ENCODE measurements around the gene MRGPRE. TPM values are rescaled to one million over a fixed set of nuclear protein-coding genes. Genes with fewer than 3 reads are reported as not detected.

Gene MRGPRE
- total and polyA plus RNA-seq, 2 experiments from 2014 or later, result not detected

DNA sequence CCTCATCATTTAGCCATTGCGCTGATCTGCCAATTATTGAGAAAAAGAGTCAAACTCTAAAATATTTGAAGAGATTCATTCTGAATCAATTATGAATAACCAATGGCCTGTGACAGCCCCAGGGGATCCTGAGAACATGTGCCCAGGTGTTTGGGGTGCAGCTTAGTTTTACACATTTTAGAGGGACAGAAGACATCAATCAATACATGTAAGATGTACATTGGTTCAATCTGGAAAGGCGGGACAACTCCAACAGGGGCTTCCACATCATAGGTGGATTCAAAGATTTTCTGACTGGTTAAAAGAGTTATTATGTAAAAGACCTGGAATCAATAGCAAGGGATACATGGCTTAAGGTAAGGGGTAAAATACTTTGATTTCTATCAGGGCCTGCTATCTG lies 4.9 kb upstream of the MRGPRE start:
- DNase-seq, result no peak
- H3K9me3 ChIP-seq (ENCODE audit: low read depth), result no peaks in the 10 kb centered on the region
- 0 out of 2 replicates have a peak, but pooled peaks cover 3% of the 10 kb centered on the region for H3K4me1 ChIP-seq (ENCODE audit: insufficient read depth)
- TF ChIP-seq EZH2phosphoT487 (IDR thresholded peaks at IDR 0.05; ENCODE audit: insufficient read depth, low read depth) (no peak), EZH2 (IDR thresholded peaks at IDR 0.05; ENCODE audit: insufficient read depth, poor library complexity, severe bottlenecking) (no peak)
- no peak overlapping the region for H2AFZ ChIP-seq
- H3K9me2 ChIP-seq (ENCODE audit: insufficient read depth), result no peaks in the 10 kb centered on the region
- no peaks in the 10 kb centered on the region for H4K20me1 ChIP-seq (ENCODE audit: insufficient read depth)
- no peak overlapping the region for H3K9ac ChIP-seq
- H3K4me3 ChIP-seq, result no peak overlapping the region
- no peak overlapping the region for H3K4me2 ChIP-seq (ENCODE audit: unreplicated experiment)
- no peaks in the 10 kb centered on the region for H3K79me2 ChIP-seq (ENCODE audit: insufficient read depth)
- no peak overlapping the region for H3K27ac ChIP-seq
- H3K27me3 ChIP-seq (replicated peaks; ENCODE audit: insufficient read depth), result peaks cover 76% of the 10 kb centered on the region
- in situ Hi-C loops (cut with MboI), result no loop called here
- no peaks in the 10 kb centered on the region for H3F3A ChIP-seq (ENCODE audit: insufficient read depth)
- 68 to 73% methylated on average over 2 of the region's 2 CpGs for WGBS, 2 experiments (ENCODE audit: low coverage in 1 of 2, low lambda C conversion rate in 2 of 2, missing lambda C conversion rate in 2 of 2)
- H3K36me3 ChIP-seq (ENCODE audit: low read depth), result no peaks in the 10 kb centered on the region

DNA sequence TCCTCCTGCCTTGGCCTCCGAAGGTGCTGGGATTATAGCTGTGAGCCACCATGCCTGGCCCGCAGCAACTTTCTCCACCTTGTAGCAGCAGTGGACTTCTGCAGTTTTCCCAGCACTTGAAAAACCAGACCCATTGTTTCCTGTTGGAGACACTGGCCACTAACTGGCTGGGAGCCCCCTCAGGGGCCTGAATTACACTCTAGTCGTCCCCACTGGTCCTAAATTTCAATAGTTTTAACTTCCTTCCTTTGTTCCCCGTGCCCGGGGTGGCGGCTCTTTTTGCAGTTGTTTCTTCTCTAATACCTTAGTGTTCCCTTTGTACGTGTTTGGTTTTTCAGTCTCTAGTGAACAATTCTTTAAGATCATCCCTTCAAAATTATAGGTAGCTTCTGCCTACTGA lies 2.6 kb upstream of the MRGPRE start:
- no peak overlapping the region for H3K4me3 ChIP-seq
- H3F3A ChIP-seq (ENCODE audit: insufficient read depth), result no peaks in the 10 kb centered on the region
- no peak overlapping the region for H3K9ac ChIP-seq
- H3K36me3 ChIP-seq (ENCODE audit: low read depth), result no peaks in the 10 kb centered on the region
- no peak overlapping the region for H3K4me2 ChIP-seq (ENCODE audit: unreplicated experiment)
- TF ChIP-seq EZH2phosphoT487 (IDR thresholded peaks at IDR 0.05; ENCODE audit: insufficient read depth, low read depth), result no peak
- no peak for TF ChIP-seq EZH2 (IDR thresholded peaks at IDR 0.05; ENCODE audit: insufficient read depth, poor library complexity, severe bottlenecking)
- no peaks in the 10 kb centered on the region for H4K20me1 ChIP-seq (ENCODE audit: insufficient read depth)
- DNase-seq, result no peak
- H3K79me2 ChIP-seq (ENCODE audit: insufficient read depth), result no peaks in the 10 kb centered on the region
- H3K27me3 ChIP-seq (replicated peaks; ENCODE audit: insufficient read depth), result peaks cover 67% of the 10 kb centered on the region
- H3K27ac ChIP-seq, result no peak overlapping the region
- 54 to 57% methylated on average over 7 of the region's 7 CpGs for WGBS, 2 experiments (ENCODE audit: low coverage in 1 of 2, low lambda C conversion rate in 2 of 2, missing lambda C conversion rate in 2 of 2)
- H2AFZ ChIP-seq, result no peak overlapping the region
- in situ Hi-C loops (cut with MboI), result no loop called here
- H3K4me1 ChIP-seq (ENCODE audit: insufficient read depth), result 0 out of 2 replicates have a peak, but pooled peaks cover 6% of the 10 kb centered on the region
- no peaks in the 10 kb centered on the region for H3K9me2 ChIP-seq (ENCODE audit: insufficient read depth)
- H3K9me3 ChIP-seq (ENCODE audit: low read depth), result no peaks in the 10 kb centered on the region

DNA sequence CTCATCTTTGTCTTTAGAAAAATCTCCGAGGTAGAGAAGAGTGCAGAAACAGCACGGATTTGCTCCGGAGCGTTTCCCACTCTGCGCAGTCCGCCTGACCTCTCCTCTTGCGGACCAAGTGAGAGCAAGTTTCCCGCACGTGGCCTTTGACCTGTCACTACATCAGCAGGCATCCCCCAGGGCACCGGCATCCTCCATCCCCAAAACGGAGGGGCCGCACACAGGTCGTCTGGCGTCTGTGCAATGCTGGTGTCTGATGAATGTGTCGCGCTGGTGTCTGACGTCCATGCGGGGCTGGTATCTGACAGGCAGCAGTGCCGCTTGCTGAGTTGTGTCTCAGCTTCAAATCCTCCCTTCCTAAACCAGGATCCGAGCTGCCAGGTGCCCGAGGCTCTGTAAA lies 739 bp upstream of the MRGPRE start:
- Histone ChIP-seq H3K27me3 (replicated peaks; ENCODE audit: insufficient read depth) (peaks cover 50% of the 10 kb centered on the region), H3F3A (ENCODE audit: insufficient read depth) (no peaks in the 10 kb centered on the region), H2AFZ (no peak overlapping the region), H4K20me1 (ENCODE audit: insufficient read depth) (no peaks in the 10 kb centered on the region), H3K9ac (no peak overlapping the region), H3K4me1 (ENCODE audit: insufficient read depth) (0 out of 2 replicates have a peak, but pooled peaks cover 6% of the 10 kb centered on the region), H3K9me3 (ENCODE audit: low read depth) (no peaks in the 10 kb centered on the region), H3K4me2 (ENCODE audit: unreplicated experiment) (no peak overlapping the region), H3K79me2 (ENCODE audit: insufficient read depth) (no peaks in the 10 kb centered on the region), H3K27ac (no peak overlapping the region), H3K4me3 (no peak overlapping the region), H3K36me3 (ENCODE audit: low read depth) (no peaks in the 10 kb centered on the region), H3K9me2 (ENCODE audit: insufficient read depth) (no peaks in the 10 kb centered on the region)
- 86 to 88% methylated on average over 21 of the region's 21 CpGs for WGBS, 2 experiments (ENCODE audit: low coverage in 1 of 2, low lambda C conversion rate in 2 of 2, missing lambda C conversion rate in 2 of 2)
- TF ChIP-seq EZH2phosphoT487 (IDR thresholded peaks at IDR 0.05; ENCODE audit: insufficient read depth, low read depth) (no peak), EZH2 (IDR thresholded peaks at IDR 0.05; ENCODE audit: insufficient read depth, poor library complexity, severe bottlenecking) (no peak)
- no peak for DNase-seq
- in situ Hi-C loops (cut with MboI), result no loop called here

DNA sequence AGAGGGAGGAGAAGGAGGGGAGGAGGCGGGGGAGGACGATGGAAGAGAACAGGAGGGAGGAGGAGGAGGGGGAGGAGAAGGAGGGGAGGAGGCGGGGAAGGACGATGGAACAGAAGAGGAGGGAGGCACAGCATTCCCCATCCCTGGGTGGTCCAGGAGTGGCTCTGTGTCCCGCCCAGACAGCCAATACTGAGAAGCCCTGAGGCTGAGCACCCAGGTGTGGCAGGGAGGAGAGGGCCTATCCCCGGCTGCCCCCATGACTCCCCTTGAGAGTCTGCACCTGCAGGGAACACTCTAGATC lies 717 bp downstream of the MRGPRE start:
- WGBS, 2 experiments (ENCODE audit: low coverage in 1 of 2, low lambda C conversion rate in 2 of 2, missing lambda C conversion rate in 2 of 2), result 35 to 39% methylated on average over 3 to 6 of the region's 6 CpGs
- Histone ChIP-seq H3F3A (ENCODE audit: insufficient read depth) (no peaks in the 10 kb centered on the region), H3K4me2 (ENCODE audit: unreplicated experiment) (no peak overlapping the region), H3K4me3 (no peak overlapping the region), H3K27ac (no peak overlapping the region), H3K9me3 (ENCODE audit: low read depth) (no peaks in the 10 kb centered on the region), H3K4me1 (ENCODE audit: insufficient read depth) (0 out of 2 replicates have a peak, but pooled peaks cover 6% of the 10 kb centered on the region), H3K9me2 (ENCODE audit: insufficient read depth) (no peaks in the 10 kb centered on the region), H3K36me3 (ENCODE audit: low read depth) (no peaks in the 10 kb centered on the region), H3K9ac (no peak overlapping the region), H2AFZ (no peak overlapping the region), H3K79me2 (ENCODE audit: insufficient read depth) (no peaks in the 10 kb centered on the region), H3K27me3 (replicated peaks; ENCODE audit: insufficient read depth) (peaks cover 44% of the 10 kb centered on the region), H4K20me1 (ENCODE audit: insufficient read depth) (no peaks in the 10 kb centered on the region)
- TF ChIP-seq EZH2phosphoT487 (IDR thresholded peaks at IDR 0.05; ENCODE audit: insufficient read depth, low read depth), result no peak
- TF ChIP-seq EZH2 (IDR thresholded peaks at IDR 0.05; ENCODE audit: insufficient read depth, poor library complexity, severe bottlenecking), result no peak
- in situ Hi-C loops (cut with MboI), result no loop called here
- no peak for DNase-seq

Data from GM23248 (cell line).